HFFc6 (cell line): ENCODE results near the gene BBS10. TPM values are rescaled to one million over a fixed set of nuclear protein-coding genes. Genes with fewer than 3 reads are reported as not detected.
A peak's percentile ranks its signal among the peaks of the same experiment; 100 is the strongest.

Source experiments
- DNase-seq: peaks from one replicate; pipeline ENCODE4 v3.0.0-alpha.2; 2018
- H3K27ac Mint-ChIP-seq: 2 replicates; pipeline ENCODE4 v1.8.0; 2020; ENCODE audit warnings: mild to moderate bottlenecking, mixed read lengths
- H3K27me3 Mint-ChIP-seq: 2 replicates; pipeline ENCODE4 v1.8.0; 2021; ENCODE audit warnings: mild to moderate bottlenecking, moderate library complexity, mixed read lengths; ENCODE audit not compliant: insufficient read depth
- H3K36me3 Mint-ChIP-seq: 2 replicates; pipeline ENCODE4 v1.8.0; 2021; ENCODE audit warnings: low read depth, mixed read lengths
- H3K4me1 Mint-ChIP-seq: 2 replicates; pipeline ENCODE4 v1.8.0; 2020; ENCODE audit warnings: low read depth, mixed read lengths
- H3K4me3 Mint-ChIP-seq: 2 replicates; pipeline ENCODE4 v1.8.0; 2020; ENCODE audit warnings: mild to moderate bottlenecking, moderate library complexity, mixed read lengths
- H3K9me3 Mint-ChIP-seq: 2 replicates; pipeline ENCODE4 v1.8.0; 2020; ENCODE audit warnings: mild to moderate bottlenecking, mixed read lengths
- long read RNA-seq: library from polyadenylated mRNA; unstranded; transcript quantifications from one replicate; pipeline ENCODE4 v2.0.0, GENCODE V29; 2019
- total RNA-seq, 6 experiments: library from RNA; stranded (reverse); fragmentation: NEBNext Ultra II Directional; extraction: Animal tissue kit (Norgen Biotek cat#: 25700); gene quantifications; 2 replicates in 1 of 6; 3 replicates in 5 of 6; pipeline ENCODE4 v1.2.3, GENCODE V29; 2021
- TF ChIP-seq, protein P1 (sequence below): fragments of 200-600 bp; sonication (generic); IDR thresholded peaks from 2 replicates; pipeline ENCODE4 v1.5.0; 2021; ENCODE audit warnings: antibody characterized with exemption, mild to moderate bottlenecking

BBS10 gene
- total RNA-seq = 10 to 100 TPM in 5 of 6 experiments, 1 to 10 TPM in 1; 10.0 to 11.8 (median 10.8) TPM
- long read RNA-seq, transcript BBS10-201 (2 exons, 3,595 nt) = major isoform, 7 of 12 reads
- long read RNA-seq, partial matches to known transcripts = 0 of 12 reads
- long read RNA-seq, other reads (novel, unspliced or antisense) = 5 of 12 reads

GRCh38 chr12:76348079-76348901, at the start of gene BBS10:
TSS of gene BBS10 (minus strand) at chr12:76348415. CDS start at chr12:76348358, 57 bp downstream.
- DNase-seq = peak; percentile 91
- no peaks in the 10 kb centered on the region for H3K9me3 Mint-ChIP-seq
- peaks cover 3% of the 10 kb centered on the region; the same call in 1 of the 2 replicates for H3K27me3 Mint-ChIP-seq
- H3K36me3 Mint-ChIP-seq = no peaks in the 10 kb centered on the region
- peaks cover 47% of the 10 kb centered on the region for H3K4me1 Mint-ChIP-seq
- peak within 1 kb of the TSS; percentile 92 for H3K27ac Mint-ChIP-seq
- TF ChIP-seq, protein P1, sequence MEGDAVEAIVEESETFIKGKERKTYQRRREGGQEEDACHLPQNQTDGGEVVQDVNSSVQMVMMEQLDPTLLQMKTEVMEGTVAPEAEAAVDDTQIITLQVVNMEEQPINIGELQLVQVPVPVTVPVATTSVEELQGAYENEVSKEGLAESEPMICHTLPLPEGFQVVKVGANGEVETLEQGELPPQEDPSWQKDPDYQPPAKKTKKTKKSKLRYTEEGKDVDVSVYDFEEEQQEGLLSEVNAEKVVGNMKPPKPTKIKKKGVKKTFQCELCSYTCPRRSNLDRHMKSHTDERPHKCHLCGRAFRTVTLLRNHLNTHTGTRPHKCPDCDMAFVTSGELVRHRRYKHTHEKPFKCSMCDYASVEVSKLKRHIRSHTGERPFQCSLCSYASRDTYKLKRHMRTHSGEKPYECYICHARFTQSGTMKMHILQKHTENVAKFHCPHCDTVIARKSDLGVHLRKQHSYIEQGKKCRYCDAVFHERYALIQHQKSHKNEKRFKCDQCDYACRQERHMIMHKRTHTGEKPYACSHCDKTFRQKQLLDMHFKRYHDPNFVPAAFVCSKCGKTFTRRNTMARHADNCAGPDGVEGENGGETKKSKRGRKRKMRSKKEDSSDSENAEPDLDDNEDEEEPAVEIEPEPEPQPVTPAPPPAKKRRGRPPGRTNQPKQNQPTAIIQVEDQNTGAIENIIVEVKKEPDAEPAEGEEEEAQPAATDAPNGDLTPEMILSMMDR = peak; percentile 75
- H3K4me3 Mint-ChIP-seq = peak within 1 kb of the TSS; percentile 95

- H3K27ac Mint-ChIP-seq = no peak overlapping the region
- H3K27me3 Mint-ChIP-seq = no peaks in the 10 kb centered on the region
- H3K4me3 Mint-ChIP-seq = no peak overlapping the region
- DNase-seq = no peak
- TF ChIP-seq, protein P1 = no peak
- no peaks in the 10 kb centered on the region for H3K9me3 Mint-ChIP-seq
- H3K36me3 Mint-ChIP-seq = peaks cover 16% of the 10 kb centered on the region; the same call in 1 of the 2 replicates
- H3K4me1 Mint-ChIP-seq = no peaks in the 10 kb centered on the region
These were observed 43.2 kb upstream of the BBS10 start for GRCh38 chr12:76391461-76391860.

GRCh38 chr12:76387614-76388013, 39.4 kb upstream of the BBS10 start:
- Mint-ChIP-seq H3K27ac (no peak overlapping the region), H3K4me1 (no peaks in the 10 kb centered on the region)

GRCh38 chr12:76384560-76384959, 36.3 kb upstream of the BBS10 start:
- no peaks in the 10 kb centered on the region for H3K4me1 Mint-ChIP-seq
- DNase-seq = no peak
- H3K36me3 Mint-ChIP-seq = peaks cover 15% of the 10 kb centered on the region
- TF ChIP-seq, protein P1 = no peak
- H3K27me3 Mint-ChIP-seq = no peaks in the 10 kb centered on the region; the same call in 1 of the 2 replicates
- H3K4me3 Mint-ChIP-seq = no peak overlapping the region
- no peak overlapping the region for H3K27ac Mint-ChIP-seq
- no peaks in the 10 kb centered on the region for H3K9me3 Mint-ChIP-seq

More at GRCh38 chr12:76387614-76388013, 39.4 kb upstream of the BBS10 start:
- Mint-ChIP-seq H3K36me3 (peaks cover 23% of the 10 kb centered on the region), H3K27me3 (no peaks in the 10 kb centered on the region), H3K4me3 (no peak overlapping the region), H3K9me3 (no peaks in the 10 kb centered on the region)
- TF ChIP-seq, protein P1 = no peak
- DNase-seq = no peak

GRCh38 chr12:76383988-76384387, 35.8 kb upstream of the BBS10 start:
- H3K4me3 Mint-ChIP-seq = no peak overlapping the region
- H3K4me1 Mint-ChIP-seq = no peaks in the 10 kb centered on the region
- no peaks in the 10 kb centered on the region; the same call in 1 of the 2 replicates for H3K27me3 Mint-ChIP-seq
- TF ChIP-seq, protein P1 = no peak
- no peaks in the 10 kb centered on the region for H3K9me3 Mint-ChIP-seq
- H3K27ac Mint-ChIP-seq = no peak overlapping the region
- peaks cover 10% of the 10 kb centered on the region; the same call in 1 of the 2 replicates for H3K36me3 Mint-ChIP-seq
- DNase-seq = no peak
